HCT116 (cell line): ENCODE data around the gene EPYC. TPM values are rescaled to one million over a fixed set of nuclear protein-coding genes. Genes with fewer than 3 reads are reported as not detected.

ENCODE experiments used
- ATAC-seq: fragments of 200-7000 bp; cut with Tn5 transposase; 2 replicates; pipeline ENCODE4 v1.9.1; 2020; ENCODE audit warnings: mild to moderate bottlenecking, moderate library complexity
- BruUV-seq: library from RNA; stranded (reverse); fragments of 400-500 nt; replicated peaks from 2 replicates; lab custom pipeline; 2021; lab: Mats Ljungman, UMichigan
- CTCF ChIA-PET: fragments of 300-600 bp; sonication (Branson Sonifier 250); formaldehyde crosslinking; loops from one replicate; lab custom pipeline; 2021; ENCODE audit warnings: antibody characterized with exemption; lab: Charles Lee
- POLR2A ChIA-PET: fragments of 300-600, 350-600 bp; sonication (Branson Sonifier 250); formaldehyde crosslinking; loops from one replicate; lab custom pipeline; 2021; ENCODE audit warnings: antibody characterized with exemption; lab: Charles Lee
- RAD21 ChIA-PET, 2 experiments: fragments of 300-600 bp; sonication (Branson Sonifier 250); formaldehyde crosslinking; loops; one replicate each; lab custom pipeline; 2023; ENCODE audit warnings: low total read pairs in 2 of 2; ENCODE audit not compliant: uncharacterized antibody in 2 of 2, unreplicated experiment in 2 of 2, low non-redundant PET in 1 of 2; lab: Charles Lee
- DNase-seq: peaks from one replicate; pipeline ENCODE4 v3.0.0-alpha.2; 2010; ENCODE audit warnings: low read depth, low spot score
- H2AFZ ChIP-seq: fragments of 200-600 bp; shearing (Covaris generic), sonication (generic); 2 replicates; pipeline ENCODE4 v1.6.1; 2017; ENCODE audit warnings: low read depth, mixed run types, mixed read lengths, antibody characterized with exemption, low read length; ENCODE audit not compliant: poor library complexity, severe bottlenecking
- H3K27ac ChIP-seq: 2 replicates; pipeline ENCODE4 v1.5.1; 2012; ENCODE audit warnings: low read depth, low read length
- H3K27me3 ChIP-seq: fragments of 200-600 bp; sonication (generic); 2 replicates; pipeline ENCODE4 v1.6.1; 2016; ENCODE audit warnings: mixed run types, low read length, mixed read lengths; ENCODE audit not compliant: insufficient read depth
- H3K36me3 ChIP-seq, 2 experiments: fragments of 200-500 bp in 1 of 2; fragments of 200-600 bp in 1 of 2; sonication (Bioruptor generic) in 1 of 2; sonication (generic) in 1 of 2; 2 replicates each; pipeline versions ENCODE4 v1.5.1 to v1.6.1; 2014 to 2016; ENCODE audit warnings: low read length in 2 of 2, inconsistent platforms in 1 of 2, mixed read lengths in 1 of 2, mixed run types in 1 of 2; ENCODE audit not compliant: insufficient read depth in 2 of 2, control insufficient read depth in 1 of 2
- H3K4me1 ChIP-seq, 2 experiments: fragments of 200-600 bp in 1 of 2; sonication (generic) in 1 of 2; 2 replicates each; pipeline versions ENCODE4 v1.5.1 to v1.6.1; 2012 to 2017; ENCODE audit warnings: low read length in 2 of 2, inconsistent platforms in 1 of 2, mild to moderate bottlenecking in 1 of 2, mixed read lengths in 1 of 2, mixed run types in 1 of 2, moderate library complexity in 1 of 2; ENCODE audit not compliant: insufficient read depth in 2 of 2, control insufficient read depth in 1 of 2
- H3K4me2 ChIP-seq: fragments of 200-600 bp; sonication (generic); 2 replicates; pipeline ENCODE4 v1.6.1; 2017; ENCODE audit warnings: mixed run types, low read length, mixed read lengths
- H3K4me3 ChIP-seq, 2 experiments: fragments of 200-600 bp in 1 of 2; sonication (generic) in 1 of 2; replicated peaks in 1 of 2; 2 replicates each; pipeline ENCODE4 v1.5.1; 2011 to 2016; ENCODE audit warnings: low read length in 2 of 2, control low read depth in 1 of 2, low read depth in 1 of 2, mild to moderate bottlenecking in 1 of 2, mixed read lengths in 1 of 2, mixed run types in 1 of 2
- H3K79me2 ChIP-seq: fragments of 200-600 bp; sonication (generic); 2 replicates; pipeline ENCODE4 v1.6.1; 2017; ENCODE audit warnings: mild to moderate bottlenecking, mixed run types, low read length, moderate library complexity, mixed read lengths; ENCODE audit not compliant: insufficient read depth
- H3K9ac ChIP-seq: fragments of 200-600 bp; sonication (generic); 2 replicates; pipeline ENCODE4 v1.6.1; 2016; ENCODE audit warnings: low read length, mixed read lengths
- H3K9me2 ChIP-seq: fragments of 200-600 bp; sonication (generic), shearing (Covaris generic); 2 replicates; pipeline ENCODE4 v1.6.1; 2017; ENCODE audit warnings: mixed run types, mild to moderate bottlenecking, moderate library complexity; ENCODE audit not compliant: insufficient read depth
- H3K9me3 ChIP-seq, 2 experiments: fragments of 200-500 bp in 1 of 2; fragments of 200-600 bp in 1 of 2; sonication (Bioruptor generic) in 1 of 2; sonication (generic) in 1 of 2; 2 replicates each; pipeline ENCODE4 v1.6.1; 2014 to 2017; ENCODE audit warnings: low read length in 2 of 2, mixed read lengths in 2 of 2, inconsistent platforms in 1 of 2, low read depth in 1 of 2, mild to moderate bottlenecking in 1 of 2, mixed run types in 1 of 2, moderate library complexity in 1 of 2; ENCODE audit not compliant: control insufficient read depth in 1 of 2, insufficient read depth in 1 of 2
- H4K20me1 ChIP-seq: fragments of 200-600 bp; sonication (generic), shearing (Covaris generic); 2 replicates; pipeline ENCODE4 v1.6.1; 2017; ENCODE audit warnings: mixed run types, mild to moderate bottlenecking, moderate library complexity; ENCODE audit not compliant: insufficient read depth
- CBX3 ChIP-seq: IDR thresholded peaks from 2 replicates; pipeline ENCODE4 v1.6.1; 2012; ENCODE audit warnings: low read depth
- CEBPB ChIP-seq: IDR thresholded peaks from 2 replicates; pipeline ENCODE4 v1.6.1; 2012; ENCODE audit warnings: low read depth
- CTCF ChIP-seq, 3 experiments: fragments of 200-600 bp in 1 of 3; sonication (generic) in 1 of 3; IDR thresholded peaks in 2 of 3; conservative IDR thresholded peaks in 1 of 3; 2 replicates each; pipeline ENCODE4 v1.5.1; 2012 to 2017; ENCODE audit warnings: low read depth in 2 of 3, low read length in 2 of 3, antibody characterized with exemption in 1 of 3, borderline replicate concordance in 1 of 3, control low read depth in 1 of 3, mild to moderate bottlenecking in 1 of 3, mixed read lengths in 1 of 3, mixed run types in 1 of 3, moderate library complexity in 1 of 3; ENCODE audit not compliant: insufficient read depth in 1 of 3
- EGR1 ChIP-seq: IDR thresholded peaks from 2 replicates; pipeline ENCODE4 v1.6.1; 2012; ENCODE audit warnings: low read depth
- EZH2 ChIP-seq: fragments of 200-600 bp; sonication (generic); IDR thresholded peaks from 2 replicates; pipeline ENCODE4 v1.6.1; 2017; ENCODE audit warnings: antibody characterized with exemption, mixed run types
- JUND ChIP-seq: IDR thresholded peaks from 2 replicates; pipeline ENCODE4 v1.6.1; 2012
- POLR2A ChIP-seq: IDR thresholded peaks from 2 replicates; pipeline ENCODE4 v1.7.0; 2011; ENCODE audit warnings: borderline replicate concordance; ENCODE audit not compliant: insufficient read depth, insufficient read length; ENCODE audit errors: extremely low read depth
- REST ChIP-seq: IDR thresholded peaks from 2 replicates; pipeline ENCODE4 v1.6.1; 2012; ENCODE audit warnings: low read depth
- SIN3A ChIP-seq: IDR thresholded peaks from 2 replicates; pipeline ENCODE4 v1.6.1; 2012; ENCODE audit warnings: low read depth
- SP1 ChIP-seq: IDR thresholded peaks from 2 replicates; pipeline ENCODE4 v1.6.1; 2012; ENCODE audit warnings: low read depth
- SRF ChIP-seq: IDR thresholded peaks from 2 replicates; pipeline ENCODE4 v1.6.1; 2012; ENCODE audit warnings: low read depth
- TCF7L2 ChIP-seq: IDR thresholded peaks from 2 replicates; pipeline ENCODE4 v1.7.0; 2011; ENCODE audit warnings: borderline replicate concordance, inconsistent platforms; ENCODE audit not compliant: insufficient read depth, insufficient read length; ENCODE audit errors: extremely low read depth
- intact Hi-C: fragments of 100-400 bp; cut with micrococcal nuclease; formaldehyde crosslinking; loops from 2 replicates; pipeline ENCODE4 v1.10.0; 2022
- total RNA-seq: library from RNA; stranded (reverse); gene quantifications from one replicate; pipeline ENCODE4 v1.2.1, GENCODE V29; 2021; ENCODE audit not compliant: unreplicated experiment

The EPYC gene
- total RNA-seq, 1 experiment from 2014 or later: not detected

- intact Hi-C loops: no loop called here
- no peaks in the 10 kb centered on the region for H3K4me1 ChIP-seq
- H3K9me3 ChIP-seq: no peaks in the 10 kb centered on the region
- no peak overlapping the region for H3K4me3 ChIP-seq
- TF ChIP-seq POLR2A (no peak), CEBPB (no peak), CBX3 (no peak), SP1 (no peak), JUND (no peak), SRF (no peak), TCF7L2 (no peak), EZH2 (no peak), CTCF (IDR thresholded peaks at IDR 0.05 in 2 of 3, conservative IDR thresholded peaks at IDR 0.05 in 1 of 3; ENCODE audit: borderline replicate concordance in 1 of 3, insufficient read depth in 1 of 3, low read depth in 2 of 3, low read length in 2 of 3) (no peak), REST (no peak), EGR1 (no peak), SIN3A (no peak)
- H3K9me2 ChIP-seq: no peaks in the 10 kb centered on the region
- no TSS peak for BruUV-seq
- ChIA-PET POLR2A (no interaction called here), CTCF (no interaction called here), RAD21 (no interaction called here)
- no peaks in the 10 kb centered on the region for H3K36me3 ChIP-seq
- no peak overlapping the region for H3K9ac ChIP-seq
- no peak overlapping the region for H3K4me2 ChIP-seq
- H2AFZ ChIP-seq: no peak overlapping the region
- ATAC-seq (no peak), DNase-seq (no peak)
- no peaks in the 10 kb centered on the region for H3K79me2 ChIP-seq
- no peaks in the 10 kb centered on the region for H4K20me1 ChIP-seq
- no peaks in the 10 kb centered on the region for H3K27me3 ChIP-seq
- H3K27ac ChIP-seq: no peak overlapping the region
These were observed 89.4 kb downstream of the EPYC start for GRCh38 chr12:90915353-90915752.

Other genes starting within 250 kb of the EPYC start
- gene CCER1, start 49.8 kb downstream of the EPYC start, total RNA-seq: not detected
- gene KERA, start 53.1 kb upstream of the EPYC start, total RNA-seq: not detected
- 0.69 TPM for gene LUM, start 106.5 kb upstream of the EPYC start, total RNA-seq
- 3.6 TPM for gene DCN, start 177.8 kb upstream of the EPYC start, total RNA-seq